Hepatocyte (in vitro differentiated cells): ENCODE data around the gene ANKAR. TPM values are rescaled to one million over a fixed set of nuclear protein-coding genes. Genes with fewer than 3 reads are reported as not detected.

ENCODE experiments used
- DNase-seq: peaks from one replicate; pipeline ENCODE4 v3.0.0-alpha.2; 2016; ENCODE audit warnings: low spot score
- H2AFZ ChIP-seq: fragments of 200-600 bp; sonication (generic); 2 replicates; pipeline ENCODE4 v1.6.0; 2016; ENCODE audit warnings: antibody characterized with exemption, mild to moderate bottlenecking
- H3K27ac ChIP-seq: fragments of 200-600 bp; sonication (generic); 2 replicates; pipeline ENCODE4 v1.5.1; 2016; ENCODE audit warnings: mild to moderate bottlenecking
- H3K27me3 ChIP-seq: fragments of 200-600 bp; sonication (generic); 2 replicates; pipeline ENCODE4 v1.6.1; 2016
- H3K36me3 ChIP-seq: fragments of 200-600 bp; sonication (generic); replicated peaks from 2 replicates; pipeline ENCODE4 v1.5.1; 2016; ENCODE audit warnings: low read depth; ENCODE audit not compliant: insufficient read depth
- H3K4me1 ChIP-seq: fragments of 200-600 bp; sonication (generic); 2 replicates; pipeline ENCODE4 v1.5.1; 2016; ENCODE audit warnings: mild to moderate bottlenecking, moderate library complexity; ENCODE audit not compliant: insufficient read depth
- H3K4me2 ChIP-seq: fragments of 200-600 bp; sonication (generic); 2 replicates; pipeline ENCODE4 v1.6.0; 2016
- H3K4me3 ChIP-seq: fragments of 200-600 bp; sonication (generic); 2 replicates; pipeline ENCODE4 v1.5.1; 2016; ENCODE audit warnings: mild to moderate bottlenecking
- H3K79me2 ChIP-seq: fragments of 200-600 bp; sonication (generic); 2 replicates; pipeline ENCODE4 v1.6.0; 2017; ENCODE audit warnings: mild to moderate bottlenecking
- H3K9me2 ChIP-seq: fragments of 200-600 bp; sonication (generic); replicated peaks from 2 replicates; pipeline ENCODE4 v1.6.0; 2017; ENCODE audit warnings: mild to moderate bottlenecking; ENCODE audit not compliant: insufficient read depth
- H3K9me3 ChIP-seq: fragments of 200-600 bp; sonication (generic); 2 replicates; pipeline ENCODE4 v1.5.1; 2016; ENCODE audit warnings: low read depth, mild to moderate bottlenecking
- H4K20me1 ChIP-seq: fragments of 200-600 bp; sonication (generic); 2 replicates; pipeline ENCODE4 v1.6.0; 2016; ENCODE audit warnings: mild to moderate bottlenecking; ENCODE audit not compliant: insufficient read depth, poor library complexity, severe bottlenecking
- CTCF ChIP-seq: fragments of 200-600 bp; sonication (generic); IDR thresholded peaks from 2 replicates; pipeline ENCODE4 v1.5.1; 2016; ENCODE audit warnings: antibody characterized with exemption, mild to moderate bottlenecking; ENCODE audit not compliant: poor library complexity
- EZH2 ChIP-seq: fragments of 200-600 bp; sonication (generic); IDR thresholded peaks from 2 replicates; pipeline ENCODE4 v1.6.1; 2016; ENCODE audit warnings: antibody characterized with exemption, mild to moderate bottlenecking, borderline replicate concordance
- EZH2phosphoT487 ChIP-seq: fragments of 200-600 bp; sonication (generic); IDR thresholded peaks from one replicate; pipeline ENCODE4 v1.6.1; 2018; ENCODE audit warnings: antibody characterized with exemption, mild to moderate bottlenecking, low read depth, moderate library complexity; ENCODE audit not compliant: unreplicated experiment, severe bottlenecking
- WGBS: methylation state at CpG from one replicate; pipeline ENCODE4 v1.1.6; 2016; ENCODE audit warnings: low lambda C conversion rate; ENCODE audit errors: missing lambda C conversion rate; 5-methylcytosine and 5-hydroxymethylcytosine counted together
- polyA plus RNA-seq: library from polyadenylated mRNA; unstranded; fragments of >200 nt; fragmentation: Nextera tagmentation; extraction: Ambion mirVana; gene quantifications from 2 replicates; pipeline ENCODE4 v1.2.1, GENCODE V29; 2016
- total RNA-seq: library from RNA; depleted of rRNA; stranded (reverse); fragments of >200 nt; gene quantifications from 2 replicates; pipeline ENCODE4 v1.2.3, GENCODE V29; 2014

ANKAR gene
- total and polyA plus RNA-seq, 2 experiments from 2014 or later = 4.0 to 4.6 TPM

- Histone ChIP-seq H3K9me2 (no peaks in the 10 kb centered on the region), H3K9me3 (no peaks in the 10 kb centered on the region), H3K4me1 (peaks cover 13% of the 10 kb centered on the region), H2AFZ (no peak overlapping the region), H3K27me3 (no peaks in the 10 kb centered on the region), H4K20me1 (no peaks in the 10 kb centered on the region), H3K4me3 (no peak overlapping the region), H3K79me2 (peaks cover 22% of the 10 kb centered on the region), H3K36me3 (no peaks in the 10 kb centered on the region), H3K4me2 (peak overlapping the region; percentile 28), H3K27ac (peak overlapping the region; percentile 83)
- WGBS = 72% methylated on average over 7 of the region's 7 CpGs
- TF ChIP-seq CTCF (no peak), EZH2phosphoT487 (no peak), EZH2 (no peak)
- no peak for DNase-seq
Measured at GRCh38 chr2:189658306-189659212, 15.9 kb upstream of the ANKAR start.

GRCh38 chr2:189659734-189660133 is 14.7 kb upstream of the ANKAR start:
- H3K9me3 ChIP-seq = no peaks in the 10 kb centered on the region
- no peak overlapping the region for H3K27ac ChIP-seq
- WGBS = 50% methylated on average over 2 of the region's 2 CpGs
- TF ChIP-seq EZH2phosphoT487 (no peak), EZH2 (no peak), CTCF (no peak)
- peaks cover 15% of the 10 kb centered on the region for H3K4me1 ChIP-seq
- peaks cover 34% of the 10 kb centered on the region for H3K79me2 ChIP-seq
- H2AFZ ChIP-seq = no peak overlapping the region
- no peaks in the 10 kb centered on the region for H3K27me3 ChIP-seq
- H3K4me3 ChIP-seq = no peak overlapping the region
- H4K20me1 ChIP-seq = no peaks in the 10 kb centered on the region
- no peaks in the 10 kb centered on the region for H3K9me2 ChIP-seq
- no peak overlapping the region for H3K4me2 ChIP-seq
- DNase-seq = no peak
- H3K36me3 ChIP-seq = no peaks in the 10 kb centered on the region

GRCh38 chr2:189660803-189661147 is 13.7 kb upstream of the ANKAR start:
- H3K27ac ChIP-seq = no peak overlapping the region
- H3K4me2 ChIP-seq = no peak overlapping the region
- peaks cover 15% of the 10 kb centered on the region for H3K4me1 ChIP-seq
- H3K9me3 ChIP-seq = no peaks in the 10 kb centered on the region
- no peak for TF ChIP-seq EZH2phosphoT487
- no peak for TF ChIP-seq CTCF
- TF ChIP-seq EZH2 = no peak
- no peak for DNase-seq
- no peaks in the 10 kb centered on the region for H4K20me1 ChIP-seq
- H3K4me3 ChIP-seq = no peak overlapping the region
- H2AFZ ChIP-seq = no peak overlapping the region
- WGBS = 23% methylated on average over 4 of the region's 4 CpGs
- H3K79me2 ChIP-seq = peaks cover 39% of the 10 kb centered on the region
- no peaks in the 10 kb centered on the region for H3K27me3 ChIP-seq
- H3K9me2 ChIP-seq = no peaks in the 10 kb centered on the region
- no peaks in the 10 kb centered on the region for H3K36me3 ChIP-seq
